ENCODE results near the gene TINCR.
"Not testable (repeated sequence)": the region's sequence is repeated elsewhere in the genome, so short reads cannot be mapped to it uniquely, and the experiment has no call there.

TINCR gene

GRCh38 chr19:5558101-5558621 lies 9.6 kb downstream of the TINCR start:
- DNase-seq (ENCODE audit: low spot score): no peak

- DNase-seq (ENCODE audit: low spot score): no peak
Measured at GRCh38 chr19:5557691-5558090, 10.1 kb downstream of the TINCR start.

- no peak for DNase-seq (ENCODE audit: low spot score)
Measured at GRCh38 chr19:5554828-5555227, 12.9 kb downstream of the TINCR start.

GRCh38 chr19:5553892-5554291 lies 13.9 kb downstream of the TINCR start:
- DNase-seq (ENCODE audit: low spot score): no peak

GRCh38 chr19:5547881-5548280 lies 19.9 kb downstream of the TINCR start:
- DNase-seq (ENCODE audit: low spot score): peak; percentile 68

GRCh38 chr19:5545984-5546383 lies 21.8 kb downstream of the TINCR start:
- no peak for DNase-seq (ENCODE audit: low spot score)

GRCh38 chr19:5545051-5545450 lies 22.7 kb downstream of the TINCR start:
- DNase-seq (ENCODE audit: low spot score): no peak

GRCh38 chr19:5542665-5543064 lies 25.1 kb downstream of the TINCR start:
- no peak for DNase-seq (ENCODE audit: low spot score)

GRCh38 chr19:5541456-5541855 lies 26.3 kb downstream of the TINCR start:
- DNase-seq (ENCODE audit: low spot score): no peak

- no peak for DNase-seq (ENCODE audit: low spot score)
Measured at GRCh38 chr19:5540208-5540607, 27.5 kb downstream of the TINCR start.

- DNase-seq (ENCODE audit: low spot score): no peak
Measured at GRCh38 chr19:5537870-5538269, 29.9 kb downstream of the TINCR start.

- DNase-seq (ENCODE audit: low spot score): not testable (repeated sequence)
Measured at GRCh38 chr19:5536982-5537579, 30.7 kb downstream of the TINCR start.

GRCh38 chr19:5536337-5536894 lies 31.3 kb downstream of the TINCR start:
- DNase-seq (ENCODE audit: low spot score): peak; percentile 72

- no peak for DNase-seq (ENCODE audit: low spot score)
Measured at GRCh38 chr19:5534787-5535586, 32.8 kb downstream of the TINCR start.

- DNase-seq (ENCODE audit: low spot score): no peak
Measured at GRCh38 chr19:5533257-5533656, 34.5 kb downstream of the TINCR start.

GRCh38 chr19:5530701-5531100 lies 37.1 kb downstream of the TINCR start:
- no peak for DNase-seq (ENCODE audit: low spot score)

GRCh38 chr19:5526691-5527090 lies 41.1 kb downstream of the TINCR start:
- DNase-seq (ENCODE audit: low spot score): no peak

GRCh38 chr19:5524081-5524480 lies 43.7 kb downstream of the TINCR start:
- DNase-seq (ENCODE audit: low spot score): no peak

GRCh38 chr19:5522106-5522505 lies 45.6 kb downstream of the TINCR start:
- DNase-seq (ENCODE audit: low spot score): no peak

- no peak for DNase-seq (ENCODE audit: low spot score)
Measured at GRCh38 chr19:5520501-5520900, 47.3 kb downstream of the TINCR start.

- no peak for DNase-seq (ENCODE audit: low spot score)
Measured at GRCh38 chr19:5519076-5519475, 48.7 kb downstream of the TINCR start.

GRCh38 chr19:5515737-5516136 lies 52.0 kb downstream of the TINCR start:
- DNase-seq (ENCODE audit: low spot score): no peak

- no peak for DNase-seq (ENCODE audit: low spot score)
Measured at GRCh38 chr19:5514001-5514400, 53.8 kb downstream of the TINCR start.

All from AG08396 (cell line).